Measurements from ENCODE around the gene SLC38A6.

The SLC38A6 gene

GRCh38 chr14:60980811-60981632 is at the start of gene SLC38A6, which contains the start of gene TRMT5:
TSS of gene SLC38A6 (plus strand) at chr14:60981245. CDS start at chr14:60981278, 33 bp downstream.
TSS of gene TRMT5 (minus strand) at chr14:60981079. CDS start at chr14:60980973, 106 bp downstream.
- H3K27ac Mint-ChIP-seq = no peak within 1 kb of the TSS
- peaks cover 8% of the 10 kb centered on the region for H3K4me1 Mint-ChIP-seq
- no peak within 1 kb of the TSS for H3K4me3 Mint-ChIP-seq
- no peaks in the 10 kb centered on the region for H3K27me3 Mint-ChIP-seq
- peak; percentile 93 for ATAC-seq
- DNase-seq = peak; percentile 91
- peaks cover 30% of the 10 kb centered on the region for H3K36me3 Mint-ChIP-seq (ENCODE audit: low read depth)
- H3K9me3 Mint-ChIP-seq = no peaks in the 10 kb centered on the region

- ATAC-seq (no peak), DNase-seq (no peak)
- H3K4me1 Mint-ChIP-seq = no peaks in the 10 kb centered on the region
- H3K4me3 Mint-ChIP-seq = no peak overlapping the region
- no peak overlapping the region for H3K27ac Mint-ChIP-seq
- H3K27me3 Mint-ChIP-seq = no peaks in the 10 kb centered on the region
- H3K36me3 Mint-ChIP-seq (ENCODE audit: low read depth) = peaks cover 7% of the 10 kb centered on the region
- peaks cover 4% of the 10 kb centered on the region for H3K9me3 Mint-ChIP-seq
Measured at GRCh38 chr14:60933920-60934655, 47.0 kb upstream of the SLC38A6 start.

GRCh38 chr14:60935319-60935718 is 45.7 kb upstream of the SLC38A6 start:
- Mint-ChIP-seq H3K27ac (no peak overlapping the region), H3K36me3 (ENCODE audit: low read depth) (peaks cover 7% of the 10 kb centered on the region), H3K4me1 (no peaks in the 10 kb centered on the region), H3K27me3 (no peaks in the 10 kb centered on the region), H3K4me3 (no peak overlapping the region), H3K9me3 (peaks cover 4% of the 10 kb centered on the region)
- ATAC-seq = no peak
- DNase-seq = no peak

GRCh38 chr14:60943637-60944032 is 37.4 kb upstream of the SLC38A6 start:
- peaks cover 12% of the 10 kb centered on the region for H3K36me3 Mint-ChIP-seq (ENCODE audit: low read depth)
- no peak overlapping the region for H3K4me3 Mint-ChIP-seq
- ATAC-seq (no peak), DNase-seq (no peak)
- H3K27ac Mint-ChIP-seq = no peak overlapping the region
- H3K9me3 Mint-ChIP-seq = peaks cover 3% of the 10 kb centered on the region
- H3K27me3 Mint-ChIP-seq = no peaks in the 10 kb centered on the region
- peaks cover 10% of the 10 kb centered on the region for H3K4me1 Mint-ChIP-seq

GRCh38 chr14:60944204-60944603 is 36.8 kb upstream of the SLC38A6 start:
- H3K27me3 Mint-ChIP-seq = no peaks in the 10 kb centered on the region
- peaks cover 10% of the 10 kb centered on the region for H3K4me1 Mint-ChIP-seq
- H3K36me3 Mint-ChIP-seq (ENCODE audit: low read depth) = peaks cover 12% of the 10 kb centered on the region
- no peak overlapping the region for H3K4me3 Mint-ChIP-seq
- no peak overlapping the region for H3K27ac Mint-ChIP-seq
- DNase-seq (no peak), ATAC-seq (no peak)
- peaks cover 3% of the 10 kb centered on the region for H3K9me3 Mint-ChIP-seq

- peaks cover 3% of the 10 kb centered on the region for H3K9me3 Mint-ChIP-seq
- DNase-seq (no peak), ATAC-seq (peak; percentile 76)
- no peak overlapping the region for H3K4me3 Mint-ChIP-seq
- peaks cover 12% of the 10 kb centered on the region for H3K36me3 Mint-ChIP-seq (ENCODE audit: low read depth)
- peaks cover 10% of the 10 kb centered on the region for H3K4me1 Mint-ChIP-seq
- no peaks in the 10 kb centered on the region for H3K27me3 Mint-ChIP-seq
- peak overlapping the region; percentile 77 for H3K27ac Mint-ChIP-seq
Measured at GRCh38 chr14:60945984-60946383, 35.1 kb upstream of the SLC38A6 start.

- Mint-ChIP-seq H3K27ac (peak overlapping the region; percentile 77), H3K36me3 (ENCODE audit: low read depth) (peaks cover 12% of the 10 kb centered on the region), H3K9me3 (peaks cover 3% of the 10 kb centered on the region), H3K4me3 (no peak overlapping the region), H3K4me1 (peaks cover 10% of the 10 kb centered on the region), H3K27me3 (no peaks in the 10 kb centered on the region)
- ATAC-seq (no peak), DNase-seq (no peak)
Measured at GRCh38 chr14:60946773-60947172, 34.3 kb upstream of the SLC38A6 start.

- Mint-ChIP-seq H3K4me1 (peaks cover 8% of the 10 kb centered on the region), H3K27me3 (no peaks in the 10 kb centered on the region), H3K36me3 (ENCODE audit: low read depth) (peaks cover 26% of the 10 kb centered on the region), H3K27ac (no peak overlapping the region), H3K9me3 (peaks cover 14% of the 10 kb centered on the region), H3K4me3 (no peak overlapping the region)
- no peak for ATAC-seq
- DNase-seq = no peak
Measured at GRCh38 chr14:60951776-60952435, 29.1 kb upstream of the SLC38A6 start.

GRCh38 chr14:60956202-60956601 is 24.8 kb upstream of the SLC38A6 start:
- DNase-seq (no peak), ATAC-seq (no peak)
- peaks cover 9% of the 10 kb centered on the region for H3K4me1 Mint-ChIP-seq
- no peak overlapping the region for H3K4me3 Mint-ChIP-seq
- H3K27ac Mint-ChIP-seq = no peak overlapping the region
- no peaks in the 10 kb centered on the region for H3K27me3 Mint-ChIP-seq
- H3K9me3 Mint-ChIP-seq = peaks cover 37% of the 10 kb centered on the region
- H3K36me3 Mint-ChIP-seq (ENCODE audit: low read depth) = peaks cover 48% of the 10 kb centered on the region

- DNase-seq (no peak), ATAC-seq (no peak)
- no peaks in the 10 kb centered on the region for H3K27me3 Mint-ChIP-seq
- peaks cover 37% of the 10 kb centered on the region for H3K9me3 Mint-ChIP-seq
- H3K4me3 Mint-ChIP-seq = no peak overlapping the region
- H3K36me3 Mint-ChIP-seq (ENCODE audit: low read depth) = peaks cover 50% of the 10 kb centered on the region
- peaks cover 9% of the 10 kb centered on the region for H3K4me1 Mint-ChIP-seq
- no peak overlapping the region for H3K27ac Mint-ChIP-seq
Measured at GRCh38 chr14:60956632-60957031, 24.4 kb upstream of the SLC38A6 start.

- no peak for DNase-seq
- ATAC-seq = no peak
- H3K27me3 Mint-ChIP-seq = no peaks in the 10 kb centered on the region
- H3K27ac Mint-ChIP-seq = peak overlapping the region; percentile 43
- peaks cover 50% of the 10 kb centered on the region for H3K36me3 Mint-ChIP-seq (ENCODE audit: low read depth)
- peaks cover 37% of the 10 kb centered on the region for H3K9me3 Mint-ChIP-seq
- peaks cover 9% of the 10 kb centered on the region for H3K4me1 Mint-ChIP-seq
- H3K4me3 Mint-ChIP-seq = no peak overlapping the region
Measured at GRCh38 chr14:60958146-60958545, 22.9 kb upstream of the SLC38A6 start.

- Mint-ChIP-seq H3K4me3 (no peak overlapping the region), H3K4me1 (peaks cover 11% of the 10 kb centered on the region), H3K27me3 (no peaks in the 10 kb centered on the region), H3K9me3 (peaks cover 11% of the 10 kb centered on the region), H3K36me3 (ENCODE audit: low read depth) (peaks cover 16% of the 10 kb centered on the region), H3K27ac (no peak overlapping the region)
- DNase-seq (no peak), ATAC-seq (no peak)
Measured at GRCh38 chr14:60963761-60964160, 17.3 kb upstream of the SLC38A6 start.

GRCh38 chr14:60964904-60965303 is 16.1 kb upstream of the SLC38A6 start:
- ATAC-seq = no peak
- no peak overlapping the region for H3K27ac Mint-ChIP-seq
- peaks cover 11% of the 10 kb centered on the region for H3K4me1 Mint-ChIP-seq
- no peak overlapping the region for H3K4me3 Mint-ChIP-seq
- peaks cover 5% of the 10 kb centered on the region for H3K9me3 Mint-ChIP-seq
- no peaks in the 10 kb centered on the region for H3K27me3 Mint-ChIP-seq
- no peak for DNase-seq
- peaks cover 10% of the 10 kb centered on the region for H3K36me3 Mint-ChIP-seq (ENCODE audit: low read depth)

GRCh38 chr14:60965402-60965801 is 15.6 kb upstream of the SLC38A6 start:
- Mint-ChIP-seq H3K27me3 (no peaks in the 10 kb centered on the region), H3K9me3 (peaks cover under 1% of the 10 kb centered on the region), H3K4me1 (peaks cover 11% of the 10 kb centered on the region), H3K4me3 (no peak overlapping the region), H3K27ac (no peak overlapping the region), H3K36me3 (ENCODE audit: low read depth) (peaks cover 5% of the 10 kb centered on the region)
- DNase-seq (no peak), ATAC-seq (peak; percentile 52)

Measured in activated naive CD8-positive, alpha-beta T cell treated with anti-CD3 and anti-CD28 coated beads, Interleukin-2, amount 50 U/mL, for 24 hours (primary cell).